ENCODE measurements around the gene PSMA4.
A peak's percentile ranks its signal among the peaks of the same experiment; 100 is the strongest.

The PSMA4 gene

DNA sequence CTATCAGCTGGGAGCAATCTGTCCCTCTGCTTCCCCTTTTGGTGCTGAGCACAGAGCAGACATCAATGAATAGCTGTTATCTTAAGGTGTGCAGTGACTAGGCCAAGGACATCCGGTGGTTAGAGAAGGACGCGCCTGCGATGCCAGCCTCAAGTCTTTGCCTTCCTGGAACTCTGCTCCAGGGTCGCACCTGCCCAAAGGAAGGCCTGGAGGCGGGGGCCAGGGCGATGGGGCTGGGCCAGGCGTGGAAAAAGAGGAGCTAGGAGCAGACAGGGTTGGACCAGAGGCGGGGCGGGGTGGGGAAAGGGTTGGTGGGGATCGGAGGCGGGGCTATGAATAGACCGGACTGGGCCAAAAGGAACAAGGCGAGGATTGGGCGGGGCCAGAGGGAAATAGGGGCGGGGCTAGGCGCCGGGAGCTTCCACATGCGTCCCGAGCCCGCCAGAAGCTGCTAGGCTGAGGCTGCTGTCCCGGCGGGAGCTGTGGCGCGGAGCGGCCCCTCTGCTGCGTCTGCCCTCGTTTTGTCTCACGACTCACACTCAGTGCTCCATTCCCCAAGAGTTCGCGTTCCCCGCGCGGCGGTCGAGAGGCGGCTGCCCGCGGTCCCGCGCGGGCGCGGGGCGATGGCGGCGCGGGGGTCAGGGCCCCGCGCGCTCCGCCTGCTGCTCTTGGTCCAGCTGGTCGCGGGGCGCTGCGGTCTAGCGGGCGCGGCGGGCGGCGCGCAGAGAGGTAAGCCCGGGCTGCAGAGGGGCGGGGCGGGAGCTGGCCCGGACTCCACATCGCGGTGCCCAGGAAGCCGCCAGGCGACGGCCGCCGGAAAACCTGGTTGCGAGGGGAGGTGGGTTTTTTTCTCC is 25.1 kb downstream of the PSMA4 start, which contains the start of gene CHRNA5:
Gene CHRNA5 (plus strand): TSS at position 424 of the 854 bp plus-strand sequence. CDS start 200 bp downstream, at position 624.
- TF ChIP-seq, protein P1, sequence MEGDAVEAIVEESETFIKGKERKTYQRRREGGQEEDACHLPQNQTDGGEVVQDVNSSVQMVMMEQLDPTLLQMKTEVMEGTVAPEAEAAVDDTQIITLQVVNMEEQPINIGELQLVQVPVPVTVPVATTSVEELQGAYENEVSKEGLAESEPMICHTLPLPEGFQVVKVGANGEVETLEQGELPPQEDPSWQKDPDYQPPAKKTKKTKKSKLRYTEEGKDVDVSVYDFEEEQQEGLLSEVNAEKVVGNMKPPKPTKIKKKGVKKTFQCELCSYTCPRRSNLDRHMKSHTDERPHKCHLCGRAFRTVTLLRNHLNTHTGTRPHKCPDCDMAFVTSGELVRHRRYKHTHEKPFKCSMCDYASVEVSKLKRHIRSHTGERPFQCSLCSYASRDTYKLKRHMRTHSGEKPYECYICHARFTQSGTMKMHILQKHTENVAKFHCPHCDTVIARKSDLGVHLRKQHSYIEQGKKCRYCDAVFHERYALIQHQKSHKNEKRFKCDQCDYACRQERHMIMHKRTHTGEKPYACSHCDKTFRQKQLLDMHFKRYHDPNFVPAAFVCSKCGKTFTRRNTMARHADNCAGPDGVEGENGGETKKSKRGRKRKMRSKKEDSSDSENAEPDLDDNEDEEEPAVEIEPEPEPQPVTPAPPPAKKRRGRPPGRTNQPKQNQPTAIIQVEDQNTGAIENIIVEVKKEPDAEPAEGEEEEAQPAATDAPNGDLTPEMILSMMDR (IDR thresholded peaks at IDR 0.05; ENCODE audit: low read depth, low read length), result no peak
- in situ Hi-C loops (cut with HindIII; ENCODE audit: low sequenced_read_pairs), result no loop called here
- peak within 1 kb of the TSS; percentile 75 for H3K4me3 ChIP-seq (ENCODE audit: low read depth, low read length)
- DNase-seq (ENCODE audit: low read depth, low spot score), result peak; percentile 81

- DNase-seq (ENCODE audit: low read depth, low spot score), result peak; percentile 31
- in situ Hi-C loops (cut with HindIII; ENCODE audit: low sequenced_read_pairs), result no loop called here
- TF ChIP-seq, protein P1 (IDR thresholded peaks at IDR 0.05; ENCODE audit: low read depth, low read length), result peak; percentile 32
- H3K4me3 ChIP-seq (ENCODE audit: low read depth, low read length), result peak overlapping the region; percentile 75
Observed at GRCh38 chr15:78565951-78566774, 25.9 kb downstream of the PSMA4 start.

GRCh38 chr15:78567531-78567930 is 27.3 kb downstream of the PSMA4 start:
- in situ Hi-C loops (cut with HindIII; ENCODE audit: low sequenced_read_pairs), result no loop called here
- DNase-seq (ENCODE audit: low read depth, low spot score), result no peak
- H3K4me3 ChIP-seq (ENCODE audit: low read depth, low read length), result no peak overlapping the region
- TF ChIP-seq, protein P1 (IDR thresholded peaks at IDR 0.05; ENCODE audit: low read depth, low read length), result no peak

DNA sequence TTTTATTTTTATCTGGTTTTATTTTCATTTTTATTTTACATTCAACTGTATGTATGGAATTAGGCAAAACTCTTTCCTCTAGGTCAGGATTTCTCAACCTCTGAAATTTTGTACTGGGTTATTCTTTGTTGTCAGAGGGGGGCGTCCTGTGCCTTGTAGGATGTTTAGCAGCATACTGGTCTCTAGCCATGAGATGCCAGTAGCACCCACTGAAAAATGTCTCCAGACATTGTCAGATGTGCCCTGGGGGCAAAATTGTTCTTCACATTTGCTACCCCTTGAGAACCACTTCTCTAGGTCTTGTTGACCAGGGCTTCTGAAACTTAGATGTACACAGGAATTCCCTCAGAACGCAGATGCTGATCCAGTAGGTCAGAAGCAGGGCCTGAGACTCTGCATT is 30.5 kb downstream of the PSMA4 start:
- no peak overlapping the region for H3K4me3 ChIP-seq (ENCODE audit: low read depth, low read length)
- in situ Hi-C loops (cut with HindIII; ENCODE audit: low sequenced_read_pairs), result no loop called here
- DNase-seq (ENCODE audit: low read depth, low spot score), result no peak
- TF ChIP-seq, protein P1 (IDR thresholded peaks at IDR 0.05; ENCODE audit: low read depth, low read length), result no peak

GRCh38 chr15:78571382-78571781 is 31.1 kb downstream of the PSMA4 start:
- no peak overlapping the region for H3K4me3 ChIP-seq (ENCODE audit: low read depth, low read length)
- TF ChIP-seq, protein P1 (IDR thresholded peaks at IDR 0.05; ENCODE audit: low read depth, low read length), result no peak
- in situ Hi-C loops (cut with HindIII; ENCODE audit: low sequenced_read_pairs), result no loop called here
- no peak for DNase-seq (ENCODE audit: low read depth, low spot score)

DNA sequence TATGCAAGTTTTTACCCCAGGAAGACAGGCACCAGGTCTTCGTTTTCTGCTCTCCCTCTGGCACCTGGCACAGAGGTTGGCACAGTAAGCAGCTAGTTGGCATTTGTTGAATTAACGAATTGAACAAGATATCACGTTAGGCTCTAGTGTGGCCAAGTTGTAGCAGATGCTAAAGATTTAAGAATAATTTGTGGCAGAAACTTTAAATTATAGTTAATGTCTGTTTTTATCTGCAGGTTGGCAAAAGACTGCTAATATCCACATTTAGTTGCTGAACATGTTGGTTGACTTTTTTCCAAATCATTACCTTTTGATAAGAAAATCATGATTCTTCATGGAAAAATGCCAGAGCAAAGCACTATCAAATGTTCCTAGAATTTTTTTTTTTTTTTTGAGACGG is 33.2 kb downstream of the PSMA4 start:
- in situ Hi-C loops (cut with HindIII; ENCODE audit: low sequenced_read_pairs), result no loop called here

More for the DNA sequence above, 33.2 kb downstream of the PSMA4 start:
- TF ChIP-seq, protein P1 (IDR thresholded peaks at IDR 0.05; ENCODE audit: low read depth, low read length), result no peak
- DNase-seq (ENCODE audit: low read depth, low spot score), result no peak
- H3K4me3 ChIP-seq (ENCODE audit: low read depth, low read length), result no peak overlapping the region
